NCI-H226 (cell line): ENCODE data around the gene BCO1.
"Not testable (repeated sequence)": the region's sequence is repeated elsewhere in the genome, so short reads cannot be mapped to it uniquely, and the experiment has no call there.

Experiments
- DNase-seq: peaks from one replicate; pipeline ENCODE4 v3.0.0-alpha.2; 2015

Gene BCO1

DNA sequence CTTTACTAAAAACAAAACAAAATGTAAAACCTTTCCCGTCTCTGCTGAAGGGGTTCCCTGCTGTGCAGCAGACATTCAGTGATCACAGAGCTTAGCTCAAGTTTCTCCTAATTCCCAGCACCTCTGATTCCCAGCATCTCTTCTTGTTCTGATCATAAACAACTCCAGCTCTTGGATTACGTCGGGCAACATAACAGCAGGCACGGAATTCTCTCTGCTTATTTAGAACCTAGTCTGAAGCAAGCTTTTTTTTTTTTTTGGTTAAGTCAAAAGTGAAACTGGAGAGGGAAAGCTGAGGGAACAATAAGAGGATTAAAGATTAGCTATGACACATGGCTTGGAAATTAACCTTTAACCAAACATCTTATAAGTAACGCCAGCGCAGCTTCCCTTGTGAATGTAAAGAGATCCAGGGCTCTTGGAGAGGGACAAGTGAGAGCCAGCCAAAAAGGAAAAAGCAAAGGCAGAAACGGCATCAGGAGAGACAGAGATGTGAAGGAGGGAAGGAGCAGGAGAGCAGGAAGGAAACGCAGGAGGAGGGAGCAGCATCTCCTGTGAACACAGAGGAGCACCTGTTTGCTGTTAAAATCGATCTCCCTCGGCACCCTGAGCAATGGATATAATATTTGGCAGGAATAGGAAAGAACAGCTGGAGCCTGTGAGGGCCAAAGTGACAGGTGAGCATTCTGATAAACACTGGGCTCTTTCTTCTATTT, at the start of gene BCO1:
Gene BCO1 (plus strand): TSS at position 394 of the 716 bp plus-strand sequence. CDS start 220 bp downstream, at position 614.
- no peak for DNase-seq

GRCh38 chr16:81189100-81189664, 49.3 kb upstream of the BCO1 start:
- peak; percentile 52 for DNase-seq

DNA sequence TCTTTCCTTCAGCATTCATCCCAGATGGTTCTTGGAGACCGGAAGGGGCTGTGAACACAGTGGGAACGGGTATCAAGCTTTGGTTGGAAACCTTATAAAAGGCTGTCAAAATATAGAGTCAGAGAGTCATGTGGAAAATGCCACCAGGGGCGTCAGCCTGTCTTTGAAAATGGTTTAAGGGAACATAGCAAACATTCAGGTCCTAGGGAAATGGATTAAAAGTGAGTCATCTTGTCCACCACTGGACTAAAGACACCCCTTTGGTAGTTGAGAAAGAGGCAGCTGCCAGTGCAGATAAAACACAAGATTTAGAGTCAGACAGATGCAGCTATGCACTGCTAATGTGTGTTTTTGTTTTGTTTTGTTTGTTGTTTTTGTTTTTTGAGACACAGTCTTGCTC, 47.8 kb upstream of the BCO1 start:
- DNase-seq: peak; percentile 56

DNA sequence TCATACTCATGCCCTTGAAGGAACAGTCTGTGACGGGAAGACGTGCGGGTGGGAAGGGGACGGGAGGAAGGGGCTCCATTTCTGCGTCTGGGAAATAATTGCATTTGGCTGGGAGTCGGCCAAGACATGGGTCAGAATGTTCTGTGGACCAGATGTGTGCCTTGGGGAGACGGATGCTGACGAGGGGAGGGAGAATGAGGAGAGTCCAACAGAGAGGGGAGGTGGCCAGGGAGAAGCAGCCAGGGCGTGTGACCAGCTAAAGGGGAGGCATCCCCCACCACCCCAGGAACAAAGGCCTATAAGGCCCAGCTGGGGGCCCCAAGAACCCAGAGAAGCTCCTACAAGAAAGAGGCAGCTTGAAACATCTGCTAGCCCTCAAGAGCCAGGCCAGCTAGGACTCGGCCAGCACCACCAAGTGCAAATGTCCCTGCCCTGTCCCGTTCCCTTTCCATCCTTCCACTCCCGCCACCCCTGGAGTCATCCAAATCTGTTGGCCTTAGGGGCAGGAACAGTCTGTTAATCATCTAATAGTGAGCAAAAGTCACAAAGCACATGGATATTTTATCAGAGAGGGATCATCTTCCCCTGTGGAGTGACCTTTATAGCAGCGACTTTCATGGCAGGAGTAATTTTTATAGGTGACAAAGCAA, 42.5 kb upstream of the BCO1 start:
- no peak for DNase-seq

DNA sequence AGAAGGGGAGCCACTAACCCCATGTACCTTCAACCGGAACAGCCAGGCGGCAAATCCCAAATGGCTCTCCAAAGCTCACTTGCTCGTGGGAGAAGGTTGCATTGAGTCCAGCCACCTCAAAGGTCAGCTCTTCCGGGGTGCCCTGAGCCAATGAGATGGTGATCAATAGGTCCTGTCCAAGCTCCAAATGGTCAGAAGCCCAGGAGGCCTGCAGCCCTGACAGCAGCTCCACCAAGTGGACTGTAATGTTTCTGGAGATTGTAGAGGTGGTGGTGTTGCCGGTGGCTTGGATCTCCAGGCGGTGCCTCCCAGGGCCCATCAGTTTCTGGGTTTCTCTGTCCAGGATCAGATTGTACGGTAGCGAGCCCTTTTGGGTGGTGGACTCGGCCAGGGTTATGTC, 39.9 kb upstream of the BCO1 start:
- DNase-seq: peak; percentile 26

DNA sequence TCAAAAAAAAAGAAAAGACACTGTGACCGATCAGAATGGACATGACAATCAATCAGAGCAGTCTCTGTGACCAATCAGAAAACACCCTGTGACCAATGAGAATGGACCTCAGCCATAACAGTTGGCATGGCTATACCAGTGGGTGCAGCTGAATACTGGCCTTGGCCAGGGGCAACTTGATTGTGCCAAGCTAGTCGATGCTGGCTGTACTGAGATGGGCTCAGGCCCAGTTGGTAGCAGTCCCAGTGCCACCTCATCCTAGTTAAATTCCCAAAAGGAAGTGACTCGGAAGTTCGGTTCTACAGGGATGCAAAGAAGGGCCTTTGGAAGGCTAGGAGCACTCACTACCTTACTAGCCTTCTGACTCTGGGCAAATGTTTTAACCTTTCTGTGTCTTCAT, 37.2 kb upstream of the BCO1 start:
- peak; percentile 22 for DNase-seq

- no peak for DNase-seq
These were observed 33.5 kb upstream of the BCO1 start for GRCh38 chr16:81204798-81205680.

GRCh38 chr16:81207076-81207475, 31.4 kb upstream of the BCO1 start:
- no peak for DNase-seq

DNA sequence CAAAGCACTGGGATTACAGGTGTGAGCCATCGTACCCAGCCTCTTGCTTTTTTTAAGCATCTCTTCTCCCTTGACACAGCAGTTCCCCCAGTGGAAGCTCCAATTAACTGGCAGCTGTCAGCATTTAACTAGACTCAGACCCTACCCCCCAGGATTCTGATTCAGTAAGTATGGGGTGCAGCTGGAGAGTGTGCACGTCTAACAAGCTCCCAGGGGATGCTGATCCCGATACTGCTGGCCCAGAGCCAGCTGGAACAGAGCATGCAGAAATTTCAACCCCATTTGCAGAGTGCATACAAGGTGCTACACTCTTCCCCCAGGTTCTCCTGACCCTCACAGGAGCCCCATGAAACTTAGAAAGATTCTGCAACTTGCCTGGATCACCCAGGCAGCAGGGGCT, 27.7 kb upstream of the BCO1 start:
- DNase-seq: no peak

- no peak for DNase-seq
These were observed 25.5 kb upstream of the BCO1 start for GRCh38 chr16:81212830-81213465.

DNA sequence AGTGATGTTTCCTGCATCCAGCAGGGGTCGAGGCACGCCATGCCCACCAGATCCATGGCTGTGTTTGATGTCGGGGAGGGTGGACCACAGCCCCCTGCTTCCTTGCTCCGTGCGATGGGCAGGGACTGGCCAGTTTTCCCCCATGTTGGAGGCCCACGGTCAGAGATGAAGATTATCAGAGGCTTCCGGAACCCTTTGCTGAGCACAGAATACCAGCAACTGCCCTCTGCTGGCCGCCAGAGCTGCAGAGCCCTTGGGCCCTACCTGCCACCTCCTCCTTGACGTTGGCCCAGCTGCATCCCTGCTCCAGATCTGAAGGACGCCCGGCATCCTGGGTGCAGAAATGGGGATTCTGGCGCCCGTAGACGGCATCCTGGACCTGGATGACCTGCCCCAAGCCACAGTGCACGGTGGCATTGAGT, 23.7 kb upstream of the BCO1 start:
- DNase-seq: no peak

- no peak for DNase-seq
These were observed 22.4 kb upstream of the BCO1 start for GRCh38 chr16:81216114-81216513.

GRCh38 chr16:81216706-81217105, 21.8 kb upstream of the BCO1 start:
- no peak for DNase-seq

DNA sequence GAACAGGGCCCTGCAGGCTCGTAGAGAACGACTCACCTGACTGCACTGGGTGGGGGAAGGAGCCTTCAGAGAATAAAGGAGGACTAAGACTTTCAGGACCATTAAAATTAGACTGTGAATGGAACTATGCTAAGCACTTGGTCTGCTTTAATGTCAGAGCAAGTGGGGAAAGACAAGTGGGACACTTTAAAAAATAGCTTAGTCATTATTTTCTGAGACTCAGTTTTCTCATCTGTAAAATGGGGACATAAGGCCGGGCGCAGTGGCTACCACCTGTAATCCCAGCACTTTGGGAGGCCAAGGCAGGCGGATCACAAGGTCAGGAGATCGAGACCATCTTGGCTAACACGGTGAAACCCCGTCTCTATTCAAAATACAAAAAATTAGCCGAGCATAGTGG, 19.3 kb upstream of the BCO1 start:
- no peak for DNase-seq

GRCh38 chr16:81220349-81220748, 18.1 kb upstream of the BCO1 start:
- DNase-seq: no peak

GRCh38 chr16:81221731-81222130, 16.8 kb upstream of the BCO1 start:
- DNase-seq: no peak

DNA sequence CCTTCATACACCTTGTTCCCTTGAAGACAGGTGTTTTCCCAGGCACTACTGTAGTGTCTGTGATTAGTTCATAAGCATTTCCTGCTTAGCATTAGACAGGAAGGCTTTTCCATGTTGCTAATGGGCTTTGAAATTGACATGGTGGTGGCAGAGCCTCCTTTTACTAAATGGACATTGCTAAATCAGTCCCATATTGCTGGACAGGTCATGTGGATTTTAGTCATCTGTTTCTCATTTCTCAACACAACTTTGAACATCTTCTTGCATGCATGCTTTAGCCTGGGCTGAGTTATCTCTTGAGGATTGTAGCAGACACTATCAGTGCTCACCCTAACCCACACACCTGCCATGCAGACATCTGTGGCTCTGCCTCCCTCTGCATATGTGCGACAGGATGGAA, 13.7 kb upstream of the BCO1 start:
- DNase-seq: no peak

DNA sequence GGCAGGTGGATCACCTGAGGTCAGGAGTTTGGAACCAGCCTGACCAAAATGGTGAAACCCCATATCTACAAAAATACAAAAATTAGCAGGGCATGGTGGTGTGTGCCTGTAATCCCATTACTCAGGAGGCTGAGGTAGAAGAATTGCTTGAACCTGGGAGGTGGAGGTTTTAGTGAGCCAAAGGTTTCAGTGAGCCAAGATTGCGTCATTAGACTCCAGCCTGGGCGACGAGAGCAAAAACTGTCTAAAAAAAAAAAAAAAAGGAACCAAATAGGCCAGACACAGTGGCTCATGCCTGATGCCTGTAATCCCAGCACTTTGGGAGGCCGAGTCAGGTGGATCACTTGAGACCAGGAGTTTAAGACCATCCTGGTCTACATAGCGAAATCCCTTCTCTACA, 12.8 kb upstream of the BCO1 start:
- DNase-seq: not testable (repeated sequence)

GRCh38 chr16:81227785-81228184, 10.7 kb upstream of the BCO1 start:
- DNase-seq: no peak

- no peak for DNase-seq
These were observed 8.7 kb upstream of the BCO1 start for GRCh38 chr16:81229811-81230210.

GRCh38 chr16:81231014-81231413, 7.5 kb upstream of the BCO1 start:
- no peak for DNase-seq

DNA sequence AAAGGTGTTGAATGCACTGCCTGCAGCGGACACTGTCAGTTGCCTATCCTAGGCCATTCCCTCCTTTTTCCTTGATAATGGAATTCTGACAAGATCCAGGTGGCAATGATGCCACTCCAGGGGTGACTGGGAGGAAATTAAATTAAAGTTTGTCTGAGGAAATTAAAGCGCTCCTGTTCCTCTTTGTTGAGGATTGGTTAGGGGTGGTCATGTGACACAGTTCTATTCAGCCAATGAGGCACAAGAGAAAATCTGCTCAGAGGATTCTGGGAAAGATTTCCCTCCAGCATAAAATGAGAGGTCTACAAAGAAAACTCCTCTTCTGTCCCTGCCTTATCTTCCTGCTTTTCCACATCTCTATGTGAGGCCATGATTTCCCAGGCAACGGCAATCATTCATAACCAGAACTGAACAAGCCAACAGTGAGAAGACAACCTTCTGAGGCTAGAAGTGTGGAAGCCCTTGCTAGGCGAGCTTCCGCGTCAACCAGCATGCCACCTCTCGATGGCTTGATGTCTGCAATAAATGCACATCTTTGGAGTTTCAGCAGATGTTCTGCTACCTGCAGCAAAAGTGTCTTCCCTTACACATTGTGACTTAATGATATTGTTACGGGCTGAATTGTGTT, 5.6 kb upstream of the BCO1 start:
- no peak for DNase-seq
